Lower lobe of right lung (tissue), 2 donors: ENCODE results near the gene SPTY2D1. TPM values are rescaled to one million over a fixed set of nuclear protein-coding genes. Genes with fewer than 3 reads are reported as not detected.
"Not testable (repeated sequence)": the region's sequence is repeated elsewhere in the genome, so short reads cannot be mapped to it uniquely, and the experiment has no call there.

Experiments used
- ATAC-seq, 2 donors: fragments of 200-7000 bp; cut with Tn5 transposase; one replicate each; pipeline ENCODE4 v1.9.1; 2020 to 2022; ENCODE audit warnings: mild to moderate bottlenecking in 2 of 2, moderate library complexity in 2 of 2
- DNase-seq: peaks from one replicate; pipeline ENCODE4 v3.0.0-alpha.2; 2020
- H3K27ac ChIP-seq: fragments of 200-600 bp; one replicate; pipeline ENCODE4 v1.8.0; 2022
- H3K27me3 ChIP-seq: fragments of 200-600 bp; one replicate; pipeline ENCODE4 v1.8.0; 2022; ENCODE audit warnings: low read depth
- H3K36me3 ChIP-seq: fragments of 200-600 bp; one replicate; pipeline ENCODE4 v1.8.0; 2022; ENCODE audit warnings: mild to moderate bottlenecking
- H3K4me1 ChIP-seq: fragments of 200-600 bp; one replicate; pipeline ENCODE4 v1.8.0; 2022
- H3K4me3 ChIP-seq: fragments of 200-600 bp; one replicate; pipeline ENCODE4 v1.8.0; 2022; ENCODE audit warnings: mild to moderate bottlenecking
- H3K9me3 ChIP-seq: fragments of 200-600 bp; one replicate; pipeline ENCODE4 v1.8.0; 2022
- CTCF ChIP-seq: fragments of 200-600 bp; IDR thresholded peaks from one replicate; pipeline ENCODE4 v1.8.0; 2022; ENCODE audit warnings: antibody characterized with exemption, mild to moderate bottlenecking
- intact Hi-C: fragments of 100-400 bp; cut with DNase I; formaldehyde crosslinking; loops from one replicate; pipeline ENCODE4 v1.11.0; 2022
- total RNA-seq: library from RNA; stranded (reverse); fragmentation: NEBNext Ultra II Directional; extraction: Animal tissue kit (Norgen Biotek cat#: 25700); gene quantifications from one replicate; pipeline ENCODE4 v1.2.1, GENCODE V29; 2021
- donor health status: DM: no; HTN: yes; CAD: no; lungs with severe emphysema.

SPTY2D1 gene
- total RNA-seq, 1 donor from 2014 or later, result 18.6 TPM

- H3K4me3 ChIP-seq, result no peak overlapping the region
- no peak for TF ChIP-seq CTCF
- ATAC-seq (no peak), DNase-seq (no peak)
- H3K36me3 ChIP-seq, result no peaks in the 10 kb centered on the region
- intact Hi-C loops, result no loop called here
- H3K9me3 ChIP-seq, result no peaks in the 10 kb centered on the region
- no peaks in the 10 kb centered on the region for H3K4me1 ChIP-seq
- H3K27ac ChIP-seq, result no peak overlapping the region
- no peaks in the 10 kb centered on the region for H3K27me3 ChIP-seq
These were observed 37.1 kb upstream of the SPTY2D1 start for GRCh38 chr11:18671246-18671645.

GRCh38 chr11:18669711-18670110 is 35.6 kb upstream of the SPTY2D1 start:
- Histone ChIP-seq H3K4me1 (no peaks in the 10 kb centered on the region), H3K27ac (no peak overlapping the region), H3K9me3 (no peaks in the 10 kb centered on the region), H3K36me3 (no peaks in the 10 kb centered on the region), H3K27me3 (no peaks in the 10 kb centered on the region), H3K4me3 (no peak overlapping the region)
- no peak for DNase-seq
- no peak for ATAC-seq
- intact Hi-C loops, result no loop called here
- TF ChIP-seq CTCF, result no peak

- Histone ChIP-seq H3K9me3 (no peaks in the 10 kb centered on the region), H3K27ac (no peak overlapping the region), H3K36me3 (no peaks in the 10 kb centered on the region), H3K4me3 (no peak overlapping the region), H3K27me3 (no peaks in the 10 kb centered on the region), H3K4me1 (no peaks in the 10 kb centered on the region)
- TF ChIP-seq CTCF, result no peak
- ATAC-seq (no peak), DNase-seq (no peak)
- intact Hi-C loops, result no loop called here
These were observed 35.1 kb upstream of the SPTY2D1 start for GRCh38 chr11:18669219-18669596.

- no peak for TF ChIP-seq CTCF
- no peak for ATAC-seq
- no peaks in the 10 kb centered on the region for H3K27me3 ChIP-seq
These were observed 34.0 kb upstream of the SPTY2D1 start for GRCh38 chr11:18668131-18668530.

GRCh38 chr11:18665353-18665872 is 31.3 kb upstream of the SPTY2D1 start:
- H3K4me1 ChIP-seq, H3K27me3 ChIP-seq, H3K36me3 ChIP-seq, H3K27ac ChIP-seq, DNase-seq, H3K9me3 ChIP-seq, ATAC-seq, intact Hi-C loops, H3K4me3 ChIP-seq: not testable (repeated sequence)

More at GRCh38 chr11:18668131-18668530, 34.0 kb upstream of the SPTY2D1 start:
- intact Hi-C loops, result no loop called here
- Histone ChIP-seq H3K36me3 (no peaks in the 10 kb centered on the region), H3K4me1 (no peaks in the 10 kb centered on the region), H3K27ac (no peak overlapping the region), H3K4me3 (no peak overlapping the region), H3K9me3 (no peaks in the 10 kb centered on the region)
- no peak for DNase-seq

GRCh38 chr11:18657673-18658072 is 23.5 kb upstream of the SPTY2D1 start:
- Histone ChIP-seq H3K36me3 (no peaks in the 10 kb centered on the region), H3K4me1 (no peaks in the 10 kb centered on the region), H3K9me3 (no peaks in the 10 kb centered on the region), H3K27ac (no peak overlapping the region), H3K27me3 (no peaks in the 10 kb centered on the region), H3K4me3 (no peak overlapping the region)
- intact Hi-C loops, result no loop called here
- no peak for DNase-seq
- ATAC-seq, result no peak
- no peak for TF ChIP-seq CTCF
